PFSK-1 (cell line): ENCODE data around the gene TMEM131L.

Experiments used
- FOXP2 ChIP-seq: optimal IDR thresholded peaks from 2 replicates; pipeline ENCODE3; 2011; ENCODE audit warnings: borderline replicate concordance, control low read depth, inconsistent platforms; ENCODE audit not compliant: insufficient read depth; ENCODE audit errors: extremely low read length, extremely low read depth
- POLR2AphosphoS5 ChIP-seq: IDR thresholded peaks from 2 replicates; pipeline ENCODE4 v1.6.1; 2012; ENCODE audit warnings: low read depth, mild to moderate bottlenecking, control low read depth, low read length, moderate library complexity
- SIN3A ChIP-seq: IDR thresholded peaks from 2 replicates; pipeline ENCODE4 v1.6.1; 2012; ENCODE audit warnings: mild to moderate bottlenecking, low read length, moderate library complexity, borderline replicate concordance; ENCODE audit not compliant: insufficient read depth
- TAF1 ChIP-seq: IDR thresholded peaks from 2 replicates; pipeline ENCODE4 v1.6.1; 2012; ENCODE audit warnings: low read length, control low read depth, borderline replicate concordance; ENCODE audit not compliant: insufficient read depth
- TF ChIP-seq, protein P1 (sequence below), 2 experiments: IDR thresholded peaks; 2 replicates each; pipeline versions ENCODE4 v1.6.1 to v1.8.0; 2011 to 2012; ENCODE audit warnings: low read depth in 2 of 2, low read length in 2 of 2, control low read depth in 1 of 2, inconsistent platforms in 1 of 2, mild to moderate bottlenecking in 1 of 2, moderate library complexity in 1 of 2; ENCODE audit not compliant: insufficient read depth in 1 of 2

The TMEM131L gene

DNA sequence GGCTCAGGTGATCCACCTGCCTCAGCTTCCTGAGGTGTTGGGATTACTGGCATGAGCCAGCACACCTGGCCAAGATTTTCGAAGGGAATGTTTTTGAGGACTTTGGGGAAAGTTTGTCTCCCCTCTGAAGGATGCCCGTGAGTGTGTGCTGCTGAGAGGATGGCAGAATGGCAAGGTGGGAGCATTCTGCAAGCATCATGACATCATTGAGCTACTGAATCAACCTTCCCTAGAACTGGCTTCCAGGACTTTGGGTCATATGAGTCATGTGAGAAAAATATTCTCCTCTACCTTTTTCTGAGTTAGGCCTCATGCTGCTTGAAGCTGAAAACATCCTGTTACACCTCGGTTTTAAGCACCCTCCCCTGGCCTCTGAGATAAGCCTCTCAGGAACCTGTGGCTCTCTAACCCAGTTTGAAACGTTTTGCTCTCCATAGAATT is 31.0 kb downstream of the TMEM131L start:
- no peak for TF ChIP-seq FOXP2
- TF ChIP-seq, protein P1, sequence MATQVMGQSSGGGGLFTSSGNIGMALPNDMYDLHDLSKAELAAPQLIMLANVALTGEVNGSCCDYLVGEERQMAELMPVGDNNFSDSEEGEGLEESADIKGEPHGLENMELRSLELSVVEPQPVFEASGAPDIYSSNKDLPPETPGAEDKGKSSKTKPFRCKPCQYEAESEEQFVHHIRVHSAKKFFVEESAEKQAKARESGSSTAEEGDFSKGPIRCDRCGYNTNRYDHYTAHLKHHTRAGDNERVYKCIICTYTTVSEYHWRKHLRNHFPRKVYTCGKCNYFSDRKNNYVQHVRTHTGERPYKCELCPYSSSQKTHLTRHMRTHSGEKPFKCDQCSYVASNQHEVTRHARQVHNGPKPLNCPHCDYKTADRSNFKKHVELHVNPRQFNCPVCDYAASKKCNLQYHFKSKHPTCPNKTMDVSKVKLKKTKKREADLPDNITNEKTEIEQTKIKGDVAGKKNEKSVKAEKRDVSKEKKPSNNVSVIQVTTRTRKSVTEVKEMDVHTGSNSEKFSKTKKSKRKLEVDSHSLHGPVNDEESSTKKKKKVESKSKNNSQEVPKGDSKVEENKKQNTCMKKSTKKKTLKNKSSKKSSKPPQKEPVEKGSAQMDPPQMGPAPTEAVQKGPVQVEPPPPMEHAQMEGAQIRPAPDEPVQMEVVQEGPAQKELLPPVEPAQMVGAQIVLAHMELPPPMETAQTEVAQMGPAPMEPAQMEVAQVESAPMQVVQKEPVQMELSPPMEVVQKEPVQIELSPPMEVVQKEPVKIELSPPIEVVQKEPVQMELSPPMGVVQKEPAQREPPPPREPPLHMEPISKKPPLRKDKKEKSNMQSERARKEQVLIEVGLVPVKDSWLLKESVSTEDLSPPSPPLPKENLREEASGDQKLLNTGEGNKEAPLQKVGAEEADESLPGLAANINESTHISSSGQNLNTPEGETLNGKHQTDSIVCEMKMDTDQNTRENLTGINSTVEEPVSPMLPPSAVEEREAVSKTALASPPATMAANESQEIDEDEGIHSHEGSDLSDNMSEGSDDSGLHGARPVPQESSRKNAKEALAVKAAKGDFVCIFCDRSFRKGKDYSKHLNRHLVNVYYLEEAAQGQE (IDR thresholded peaks at IDR 0.05; ENCODE audit: insufficient read depth in 1 of 2, low read depth in 2 of 2, low read length in 2 of 2): no peak
- TF ChIP-seq POLR2AphosphoS5: no peak
- TF ChIP-seq SIN3A: no peak
- TF ChIP-seq TAF1: no peak

DNA sequence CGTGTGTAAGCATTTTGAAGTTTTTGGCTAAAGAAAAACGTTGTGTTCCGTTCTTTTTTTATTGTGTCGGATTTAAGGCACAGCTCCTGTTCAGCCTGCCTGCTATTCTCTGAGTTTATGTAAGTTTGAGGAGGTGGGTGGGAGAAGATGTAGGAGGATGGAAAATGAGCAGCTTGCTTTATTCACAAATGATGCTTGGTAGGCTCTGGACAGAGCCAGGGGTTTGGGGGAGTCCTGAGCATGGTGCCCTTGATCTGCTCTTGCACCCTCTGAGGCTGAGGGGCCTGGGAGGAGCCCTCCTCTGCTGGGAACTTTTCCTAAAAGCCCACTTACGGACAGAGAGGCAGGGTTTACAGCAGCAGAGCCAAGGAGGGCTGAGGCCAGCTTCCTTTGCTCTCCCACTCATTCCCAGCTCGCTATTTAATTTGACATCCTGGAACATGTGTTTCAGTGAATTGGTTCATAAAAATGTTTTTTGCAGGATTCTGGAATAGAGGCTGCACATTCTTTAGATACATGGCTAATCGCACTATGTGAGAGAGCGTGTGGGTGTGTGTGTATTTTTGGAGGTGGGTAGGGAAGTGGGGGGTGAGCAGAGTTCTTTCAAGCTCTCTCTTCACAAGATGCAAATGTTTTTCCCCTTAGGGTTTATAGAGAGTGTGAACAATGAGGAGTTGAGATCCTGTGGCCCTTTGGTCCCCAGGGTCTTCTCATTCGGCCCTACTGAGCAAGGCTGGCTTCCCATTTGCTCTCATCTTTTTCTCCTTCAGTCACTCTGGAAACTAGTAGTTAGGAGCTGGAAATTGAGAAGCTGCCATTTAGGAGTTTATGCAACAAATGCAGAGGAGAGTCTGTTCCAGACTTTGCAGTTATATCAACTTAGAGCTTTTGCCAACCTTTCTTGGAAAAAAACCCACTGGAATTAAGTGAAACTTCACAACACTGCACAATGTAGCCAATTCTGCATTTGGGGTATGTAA is 32.1 kb downstream of the TMEM131L start:
- TF ChIP-seq FOXP2 (no peak), TAF1 (no peak), SIN3A (no peak), POLR2AphosphoS5 (no peak)
- TF ChIP-seq, protein P1 (IDR thresholded peaks at IDR 0.05; ENCODE audit: insufficient read depth in 1 of 2, low read depth in 2 of 2, low read length in 2 of 2): no peak

DNA sequence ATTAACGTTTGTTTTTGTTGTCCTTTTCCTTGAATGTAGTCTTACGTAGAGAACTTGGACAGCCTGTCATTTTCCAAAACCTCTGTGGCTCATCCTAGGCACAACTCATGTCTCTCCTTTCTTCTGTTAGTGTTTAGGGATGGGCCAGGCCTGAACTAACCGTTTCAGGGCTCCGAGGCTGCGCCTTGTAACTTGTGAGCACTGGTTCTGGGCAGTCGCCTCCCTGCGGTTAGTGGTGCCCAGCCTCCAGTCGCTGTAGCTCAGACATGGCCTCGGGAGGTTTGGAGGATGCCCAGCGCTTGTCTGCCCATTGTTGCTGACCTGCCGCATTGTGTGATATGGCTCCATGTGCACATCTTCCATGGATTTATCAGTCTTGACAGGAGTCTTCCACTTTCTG is 32.8 kb downstream of the TMEM131L start:
- TF ChIP-seq TAF1: no peak
- TF ChIP-seq, protein P1 (IDR thresholded peaks at IDR 0.05; ENCODE audit: insufficient read depth in 1 of 2, low read depth in 2 of 2, low read length in 2 of 2): no peak
- TF ChIP-seq FOXP2: no peak
- TF ChIP-seq SIN3A: no peak
- no peak for TF ChIP-seq POLR2AphosphoS5

DNA sequence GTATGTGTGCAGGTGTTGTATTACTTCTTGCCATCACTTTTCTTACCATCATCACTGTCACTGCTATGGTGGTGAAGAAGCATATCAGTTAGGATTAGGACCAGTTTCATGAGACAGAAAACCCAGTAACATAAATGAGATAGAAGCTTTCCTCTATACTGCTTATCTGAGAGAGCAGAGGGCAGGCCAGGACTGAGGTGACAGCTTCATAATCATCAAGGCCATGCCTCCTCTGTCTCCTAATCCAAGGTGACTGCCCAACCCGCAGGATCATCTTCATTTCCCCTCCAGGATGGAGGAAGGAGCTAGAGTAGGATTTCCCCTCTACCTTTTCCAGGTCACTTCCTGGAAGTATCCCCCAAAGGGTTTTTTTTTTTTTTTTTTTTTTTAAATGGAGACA is 35.4 kb downstream of the TMEM131L start:
- TF ChIP-seq, protein P1 (IDR thresholded peaks at IDR 0.05; ENCODE audit: insufficient read depth in 1 of 2, low read depth in 2 of 2, low read length in 2 of 2): no peak
- TF ChIP-seq TAF1: no peak
- TF ChIP-seq FOXP2: no peak
- TF ChIP-seq SIN3A: no peak
- TF ChIP-seq POLR2AphosphoS5: no peak
